ENCODE data around the gene GPR37. TPM values are rescaled to one million over a fixed set of nuclear protein-coding genes. Genes with fewer than 3 reads are reported as not detected.

GPR37 gene
- total and polyA plus RNA-seq, 5 experiments from 2014 or later, result not detected

DNA sequence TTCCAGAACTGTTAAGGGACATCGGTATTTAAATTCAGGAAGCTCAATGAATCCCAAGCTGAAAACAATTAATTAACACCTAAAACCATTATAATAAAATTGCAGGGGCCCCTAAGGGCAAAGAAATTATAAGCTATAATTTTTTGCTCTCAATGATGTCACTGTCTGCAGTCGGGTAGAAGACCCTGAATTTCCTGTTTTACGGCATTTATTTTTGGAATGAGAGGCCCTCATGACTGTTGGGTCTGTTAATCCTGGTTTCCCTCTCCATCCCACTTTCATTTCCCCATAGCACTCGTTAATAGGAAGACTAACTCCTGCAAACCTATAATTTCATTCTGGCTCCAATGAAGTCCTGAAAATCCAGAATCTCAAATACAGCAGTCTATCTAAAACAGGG, 25.8 kb upstream of the GPR37 start:
- H3K27me3 Mint-ChIP-seq, result peaks cover 16 to 48% (median 25%) of the 10 kb centered on the region in 5 donors
- no peak overlapping the region for H3K27ac Mint-ChIP-seq
- no peak overlapping the region for H3K4me3 Mint-ChIP-seq
- no peak for DNase-seq
- POLR2A ChIA-PET, result no interaction called here
- no peak for ATAC-seq
- H3K4me1 Mint-ChIP-seq, result no peaks in the 10 kb centered on the region
- peaks cover 0 to 8% (median 0%) of the 10 kb centered on the region in 3 donors for H3K36me3 Mint-ChIP-seq
- H3K9me3 Mint-ChIP-seq, result peaks cover 0 to 14% (median 4%) of the 10 kb centered on the region in 9 donors

DNA sequence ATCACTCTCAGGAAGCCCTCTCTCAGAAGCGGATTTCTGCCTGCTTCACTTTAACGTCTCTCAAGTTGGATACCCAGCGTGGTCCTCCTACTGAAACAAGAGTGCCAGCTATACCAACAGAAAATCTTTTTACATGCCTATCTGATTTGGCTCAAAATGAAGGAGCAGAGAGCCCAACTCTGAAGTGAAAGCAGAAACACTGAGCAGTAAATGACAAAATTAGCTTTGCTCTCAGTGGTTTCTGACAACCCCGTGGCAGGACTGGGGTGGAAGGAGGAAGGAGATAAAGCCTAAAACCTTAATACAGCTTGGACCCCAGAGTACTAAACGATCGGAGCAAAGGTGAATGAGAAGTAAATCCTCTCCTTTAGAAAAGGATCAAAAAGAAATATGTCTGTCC, 25.1 kb upstream of the GPR37 start:
- no peak overlapping the region for H3K27ac Mint-ChIP-seq
- POLR2A ChIA-PET, result no interaction called here
- H3K36me3 Mint-ChIP-seq, result peaks cover 0 to under 1% (median 0%) of the 10 kb centered on the region in 3 donors
- H3K9me3 Mint-ChIP-seq, result peaks cover 0 to 6% (median 0%) of the 10 kb centered on the region in 9 donors
- peaks cover 14 to 48% (median 25%) of the 10 kb centered on the region in 5 donors for H3K27me3 Mint-ChIP-seq
- DNase-seq, result no peak
- H3K4me1 Mint-ChIP-seq, result no peaks in the 10 kb centered on the region
- no peak overlapping the region for H3K4me3 Mint-ChIP-seq
- ATAC-seq, result no peak

DNA sequence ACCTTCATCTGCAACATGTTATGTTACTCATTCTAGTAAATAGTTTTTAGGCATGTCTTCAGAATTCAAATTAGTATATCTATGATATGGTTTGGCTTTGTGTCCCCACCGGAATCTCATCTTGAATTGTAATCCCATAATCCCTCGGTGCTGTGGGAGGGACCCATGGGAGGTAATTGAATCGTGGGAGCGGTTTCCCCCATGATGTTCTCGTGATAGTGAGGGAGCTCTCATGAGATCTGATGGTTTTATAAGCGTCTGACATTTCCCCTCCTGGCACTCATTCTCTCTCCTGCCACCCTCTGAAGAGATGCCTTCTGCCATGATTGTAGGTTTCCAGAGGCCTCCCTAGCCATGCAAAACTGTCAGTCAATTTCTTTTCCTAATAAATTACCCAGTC, 20.4 kb upstream of the GPR37 start:
- H3K27me3 Mint-ChIP-seq, result peaks cover 12 to 33% (median 12%) of the 10 kb centered on the region in 5 donors
- DNase-seq (no peak), ATAC-seq (no peak)
- no peaks in the 10 kb centered on the region for H3K4me1 Mint-ChIP-seq
- no peak overlapping the region for H3K27ac Mint-ChIP-seq
- POLR2A ChIA-PET, result no interaction called here
- no peaks in the 10 kb centered on the region for H3K36me3 Mint-ChIP-seq
- no peaks in the 10 kb centered on the region for H3K9me3 Mint-ChIP-seq
- H3K4me3 Mint-ChIP-seq, result no peak overlapping the region

DNA sequence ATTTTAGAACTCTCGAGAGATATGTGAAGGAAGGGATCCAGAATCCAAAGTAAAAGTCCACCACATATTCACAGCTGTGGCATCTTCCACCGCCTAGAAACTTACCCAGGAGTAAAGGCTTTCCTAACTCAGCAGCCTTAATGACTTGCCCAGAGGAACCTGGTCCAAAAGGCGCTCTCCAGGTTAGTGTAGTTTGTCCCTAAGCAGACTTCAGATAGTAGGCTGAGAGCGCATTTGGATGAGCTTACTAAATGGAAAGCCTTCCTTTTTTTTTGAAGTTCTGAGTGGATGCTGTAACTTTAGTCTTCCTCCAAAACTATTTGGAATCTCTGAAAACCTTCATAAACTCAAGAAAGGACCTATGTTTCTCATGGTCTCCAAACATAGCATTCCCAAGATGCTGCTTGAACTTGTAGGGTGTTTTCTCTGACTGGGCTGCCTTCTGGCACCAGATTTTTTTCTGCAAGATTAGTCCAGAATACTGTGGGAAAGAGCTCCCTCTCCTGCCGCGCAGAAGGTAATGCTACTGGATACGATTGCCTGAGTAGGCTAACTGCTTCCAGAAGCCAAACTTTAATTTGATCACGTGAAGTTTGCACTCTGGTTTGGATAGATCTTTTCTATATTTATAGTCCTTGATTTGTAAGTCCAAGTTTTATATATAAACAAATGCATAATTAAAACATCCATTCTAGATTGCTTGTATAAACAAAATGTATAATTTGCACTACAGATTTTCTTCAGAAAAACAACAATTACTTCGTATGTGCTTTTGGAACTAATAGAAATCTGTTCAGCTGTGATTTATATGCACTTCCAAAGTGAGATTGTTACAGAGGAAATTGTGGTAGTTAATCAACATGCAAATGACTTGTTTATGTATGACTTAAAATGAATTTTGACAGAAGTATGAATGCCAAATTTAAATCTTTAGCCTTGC, 19.6 kb upstream of the GPR37 start:
- Mint-ChIP-seq H3K9me3 (no peaks in the 10 kb centered on the region), H3K36me3 (no peaks in the 10 kb centered on the region), H3K27me3 (peaks cover 9 to 25% (median 12%) of the 10 kb centered on the region in 5 donors), H3K27ac (no peak overlapping the region), H3K4me3 (no peak overlapping the region), H3K4me1 (no peaks in the 10 kb centered on the region)
- ATAC-seq (no peak), DNase-seq (no peak)
- POLR2A ChIA-PET, result no interaction called here

DNA sequence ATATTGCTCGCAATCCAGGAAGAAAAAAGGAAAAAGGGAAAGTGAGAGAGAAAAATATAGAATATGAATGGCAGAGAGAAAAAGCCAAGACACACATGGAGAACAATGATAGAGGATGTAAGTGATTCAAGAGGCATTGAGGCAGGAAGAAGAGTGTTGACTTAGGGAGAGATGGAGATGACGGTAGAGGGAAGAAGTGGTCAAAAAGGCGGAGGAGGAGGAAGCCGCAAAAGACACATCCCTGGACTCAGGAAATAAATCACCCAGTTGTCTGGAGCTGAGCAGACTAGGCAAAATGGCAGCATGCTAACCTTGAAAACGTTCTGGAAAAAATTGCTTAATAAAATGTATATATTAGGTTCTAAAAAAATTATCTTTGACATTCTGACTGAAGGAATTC, 17.7 kb upstream of the GPR37 start:
- no peak for DNase-seq
- Mint-ChIP-seq H3K27ac (no peak overlapping the region), H3K4me3 (no peak overlapping the region), H3K9me3 (no peaks in the 10 kb centered on the region), H3K4me1 (no peaks in the 10 kb centered on the region), H3K36me3 (no peaks in the 10 kb centered on the region), H3K27me3 (peaks cover 4 to 14% (median 9%) of the 10 kb centered on the region in 5 donors)
- no peak for ATAC-seq
- POLR2A ChIA-PET, result no interaction called here

DNA sequence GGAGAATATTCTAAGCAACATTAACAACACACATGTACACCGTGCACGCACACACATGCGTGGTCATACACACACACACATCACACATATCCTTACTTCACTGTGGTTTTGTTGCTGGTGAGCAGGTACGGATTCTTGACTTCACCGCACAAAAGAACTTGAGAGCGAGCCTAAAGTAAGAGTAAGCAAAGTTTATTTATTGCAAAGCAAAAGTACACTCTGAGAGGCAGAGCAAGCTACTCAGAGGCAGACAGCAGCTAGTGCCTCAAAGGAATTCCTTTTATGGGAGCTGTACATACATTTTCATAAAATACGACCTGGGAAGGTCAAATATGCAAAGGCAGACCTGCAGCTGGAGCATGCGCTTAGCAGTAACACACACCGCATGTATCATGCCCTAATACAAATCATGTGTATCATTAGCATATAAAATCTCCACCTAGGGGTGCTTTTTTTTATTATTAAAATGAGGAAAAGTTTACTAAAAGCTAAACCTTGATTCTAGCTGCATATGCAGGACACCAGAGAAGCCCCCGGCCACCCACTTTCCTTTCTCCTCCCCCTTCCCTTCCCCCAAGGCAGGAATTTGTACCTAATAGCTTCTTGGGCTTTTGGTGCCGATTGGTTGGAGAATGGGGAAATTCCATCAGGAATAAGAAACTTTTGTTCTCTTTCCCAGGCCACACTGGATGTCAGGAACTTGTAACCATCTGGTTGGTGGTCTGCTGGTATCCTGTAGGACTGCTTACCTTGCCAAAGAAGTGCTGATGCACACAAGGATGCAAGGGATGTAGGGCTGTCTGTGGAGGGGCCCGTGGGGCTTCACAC, 16.5 kb upstream of the GPR37 start:
- H3K4me3 Mint-ChIP-seq, result no peak overlapping the region
- DNase-seq (no peak), ATAC-seq (no peak)
- H3K36me3 Mint-ChIP-seq, result no peaks in the 10 kb centered on the region
- H3K4me1 Mint-ChIP-seq, result no peaks in the 10 kb centered on the region
- H3K27ac Mint-ChIP-seq, result no peak overlapping the region
- POLR2A ChIA-PET, result no interaction called here
- no peaks in the 10 kb centered on the region for H3K9me3 Mint-ChIP-seq
- peaks cover 2 to 23% (median 10%) of the 10 kb centered on the region in 5 donors for H3K27me3 Mint-ChIP-seq

DNA sequence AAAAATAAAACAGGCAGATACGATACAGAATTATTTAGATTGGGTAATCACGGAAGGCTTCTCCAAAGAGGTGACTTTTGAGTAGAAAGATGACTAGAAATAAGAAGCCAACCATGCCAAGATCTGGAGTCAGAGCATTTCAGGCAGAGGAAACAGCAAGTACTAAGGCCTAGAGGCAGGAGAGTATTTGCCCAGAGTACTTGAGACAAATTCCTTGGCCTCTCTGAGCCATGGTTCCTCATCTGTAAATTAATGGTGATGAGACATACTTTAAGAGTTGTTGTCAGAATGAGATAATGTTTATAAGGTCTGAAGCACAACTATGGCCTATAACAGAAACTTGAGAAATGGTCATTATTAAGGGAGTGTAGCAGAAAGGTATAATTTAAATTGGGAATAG, 15.8 kb upstream of the GPR37 start:
- POLR2A ChIA-PET, result no interaction called here
- H3K27me3 Mint-ChIP-seq, result peaks cover 2 to 23% (median 10%) of the 10 kb centered on the region in 5 donors
- ATAC-seq (no peak), DNase-seq (no peak)
- H3K36me3 Mint-ChIP-seq, result no peaks in the 10 kb centered on the region
- no peak overlapping the region for H3K4me3 Mint-ChIP-seq
- no peaks in the 10 kb centered on the region for H3K4me1 Mint-ChIP-seq
- no peaks in the 10 kb centered on the region for H3K9me3 Mint-ChIP-seq
- no peak overlapping the region for H3K27ac Mint-ChIP-seq

DNA sequence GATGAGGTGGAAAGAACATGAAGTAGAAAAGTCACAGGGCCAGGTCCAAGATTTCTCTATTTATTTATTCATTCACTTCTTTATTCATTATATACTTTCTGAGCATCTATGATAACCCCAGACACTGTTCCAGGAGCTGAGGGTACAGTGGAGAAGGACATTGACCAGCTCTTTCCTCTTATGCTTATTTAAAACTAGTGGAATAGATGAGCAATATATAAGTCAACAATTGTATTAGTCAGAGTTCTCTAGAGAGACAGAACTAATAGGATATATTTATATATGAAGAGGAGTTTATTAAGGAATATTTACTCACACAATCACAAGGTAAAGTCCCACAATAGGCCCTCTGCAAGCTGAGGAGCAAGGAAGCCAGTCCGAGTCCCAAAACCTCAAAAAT, 15.0 kb upstream of the GPR37 start:
- no peaks in the 10 kb centered on the region for H3K36me3 Mint-ChIP-seq
- no peaks in the 10 kb centered on the region for H3K9me3 Mint-ChIP-seq
- no peak overlapping the region for H3K27ac Mint-ChIP-seq
- ATAC-seq, result no peak
- H3K4me1 Mint-ChIP-seq, result no peaks in the 10 kb centered on the region
- DNase-seq, result no peak
- H3K27me3 Mint-ChIP-seq, result peaks cover 2 to 23% (median 10%) of the 10 kb centered on the region in 5 donors
- H3K4me3 Mint-ChIP-seq, result no peak overlapping the region
- POLR2A ChIA-PET, result no interaction called here

DNA sequence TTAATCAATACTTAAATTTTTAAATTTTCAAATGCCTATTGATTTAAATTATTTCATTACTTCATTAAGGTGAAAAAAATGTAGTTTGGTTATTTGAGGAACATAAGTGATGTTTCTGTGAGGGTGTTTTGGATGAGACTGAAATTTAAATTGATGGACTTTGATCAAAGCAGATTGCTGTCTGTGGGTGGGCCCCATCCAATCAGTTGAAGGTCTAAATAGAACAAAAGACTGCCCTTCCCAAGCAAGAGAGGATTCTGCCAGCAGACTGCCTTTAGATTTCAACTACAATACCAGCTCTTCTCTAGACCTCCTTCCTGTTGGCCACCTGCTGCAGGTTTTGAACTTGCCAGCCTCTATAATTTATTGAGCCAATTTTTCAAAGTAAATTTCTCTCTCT, 14.5 kb upstream of the GPR37 start:
- Mint-ChIP-seq H3K36me3 (no peaks in the 10 kb centered on the region), H3K27me3 (peaks cover 2 to 23% (median 12%) of the 10 kb centered on the region in 5 donors), H3K9me3 (no peaks in the 10 kb centered on the region), H3K27ac (no peak overlapping the region), H3K4me3 (no peak overlapping the region), H3K4me1 (no peaks in the 10 kb centered on the region)
- POLR2A ChIA-PET, result no interaction called here
- ATAC-seq (no peak), DNase-seq (no peak)

DNA sequence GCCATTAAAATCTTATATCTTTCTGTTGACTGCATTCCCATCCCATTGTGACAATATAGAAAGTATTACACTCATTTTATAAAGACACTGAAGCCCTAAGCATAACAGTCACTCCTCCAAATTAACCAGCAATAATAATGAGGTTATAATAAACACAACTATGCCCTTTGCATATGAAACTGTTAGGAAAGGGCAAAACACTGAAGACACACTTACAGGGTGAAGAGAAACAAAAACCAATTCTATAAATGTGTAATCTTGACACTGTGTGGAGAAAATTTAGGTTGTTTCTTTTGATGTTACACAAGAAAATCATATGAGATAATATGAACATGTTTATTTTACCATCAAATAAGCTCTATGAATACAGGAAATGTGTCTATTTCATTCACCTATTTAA, 14.0 kb upstream of the GPR37 start:
- DNase-seq, result no peak
- H3K27ac Mint-ChIP-seq, result no peak overlapping the region
- no peak overlapping the region for H3K4me3 Mint-ChIP-seq
- H3K4me1 Mint-ChIP-seq, result no peaks in the 10 kb centered on the region
- peaks cover 2 to 23% (median 12%) of the 10 kb centered on the region in 5 donors for H3K27me3 Mint-ChIP-seq
- H3K36me3 Mint-ChIP-seq, result no peaks in the 10 kb centered on the region
- no peak for ATAC-seq
- POLR2A ChIA-PET, result no interaction called here
- H3K9me3 Mint-ChIP-seq, result no peaks in the 10 kb centered on the region

DNA sequence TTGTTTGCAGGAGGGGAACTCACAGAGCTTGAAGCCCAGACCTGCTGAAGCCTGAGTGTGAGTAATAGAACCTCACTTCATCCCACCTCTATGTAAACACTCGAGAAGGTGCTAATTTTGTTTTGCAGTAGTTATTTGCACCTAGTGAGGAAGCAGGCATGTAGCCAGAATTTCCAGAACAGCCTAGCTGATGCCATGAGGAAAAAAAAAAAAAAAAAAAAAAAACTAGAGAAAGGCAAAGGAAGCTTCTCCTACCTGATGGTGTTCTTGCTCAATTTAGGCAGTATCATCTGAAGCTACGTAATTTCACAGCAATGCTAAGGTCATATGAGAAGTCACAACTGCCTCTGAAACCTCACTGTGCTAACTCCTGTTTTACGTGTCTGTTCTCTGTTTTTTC, 13.6 kb upstream of the GPR37 start:
- H3K4me1 Mint-ChIP-seq, result no peaks in the 10 kb centered on the region
- H3K9me3 Mint-ChIP-seq, result no peaks in the 10 kb centered on the region
- POLR2A ChIA-PET, result no interaction called here

DNA sequence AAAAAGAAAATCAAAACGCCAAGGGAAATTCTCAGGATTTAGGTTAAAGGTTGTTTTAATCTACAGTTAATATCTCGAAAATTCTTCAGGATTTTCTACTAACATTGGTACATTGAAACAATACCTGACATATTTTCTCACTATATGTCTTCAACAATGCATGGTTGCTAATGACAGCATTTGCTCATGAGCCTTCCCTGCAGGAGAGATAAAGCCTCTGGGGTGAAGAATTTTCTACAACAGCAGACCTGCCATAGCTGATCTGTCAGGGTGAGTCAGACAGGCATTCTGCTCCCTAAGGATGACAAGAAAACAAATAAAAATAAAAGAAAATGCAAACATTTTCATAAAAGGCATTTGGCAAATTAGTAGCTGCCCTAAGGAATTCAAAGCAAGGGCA, 11.7 kb upstream of the GPR37 start:
- no peak overlapping the region for H3K4me3 Mint-ChIP-seq
- no peak overlapping the region for H3K27ac Mint-ChIP-seq
- H3K9me3 Mint-ChIP-seq, result no peaks in the 10 kb centered on the region
- no peaks in the 10 kb centered on the region for H3K36me3 Mint-ChIP-seq
- H3K27me3 Mint-ChIP-seq, result peaks cover 10 to 31% (median 12%) of the 10 kb centered on the region in 5 donors
- no peaks in the 10 kb centered on the region for H3K4me1 Mint-ChIP-seq
- ATAC-seq, result no peak
- no peak for DNase-seq
- POLR2A ChIA-PET, result no interaction called here

More for the DNA sequence above, 13.6 kb upstream of the GPR37 start:
- Mint-ChIP-seq H3K36me3 (no peaks in the 10 kb centered on the region), H3K27me3 (peaks cover 2 to 24% (median 12%) of the 10 kb centered on the region in 5 donors), H3K4me3 (no peak overlapping the region), H3K27ac (no peak overlapping the region)
- ATAC-seq (no peak), DNase-seq (no peak)

DNA sequence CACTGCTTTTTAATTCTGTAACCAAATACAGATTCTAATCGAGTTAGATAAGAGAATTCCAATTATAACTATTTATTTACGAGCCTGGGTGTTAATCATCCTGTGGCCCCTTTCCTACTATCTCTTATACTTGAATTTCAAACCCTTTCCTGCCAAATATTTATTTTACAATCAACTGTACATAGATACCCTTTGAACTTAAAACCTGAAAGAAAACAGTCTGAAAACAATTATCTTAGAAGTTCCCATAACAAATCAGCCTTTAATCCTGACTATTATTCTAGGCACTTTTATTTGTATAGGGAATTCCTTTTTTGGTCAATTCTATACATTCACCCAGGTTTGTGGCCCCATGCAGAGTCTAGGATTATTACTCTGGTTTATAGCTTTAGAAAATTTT, 10.6 kb upstream of the GPR37 start:
- Mint-ChIP-seq H3K9me3 (no peaks in the 10 kb centered on the region), H3K36me3 (no peaks in the 10 kb centered on the region)

More for the DNA sequence above, 10.6 kb upstream of the GPR37 start:
- ATAC-seq (no peak), DNase-seq (no peak)
- H3K27ac Mint-ChIP-seq, result no peak overlapping the region
- H3K27me3 Mint-ChIP-seq, result peaks cover 14 to 42% (median 15%) of the 10 kb centered on the region in 5 donors
- POLR2A ChIA-PET, result no interaction called here
- H3K4me3 Mint-ChIP-seq, result no peak overlapping the region
- H3K4me1 Mint-ChIP-seq, result no peaks in the 10 kb centered on the region

Measured in naive thymus-derived CD8-positive, alpha-beta T cell (primary cell).